T47D (cell line): ENCODE data around the gene TSPAN18.

Experiments used
- DNase-seq, 2 experiments: peaks; one replicate each; pipeline versions ENCODE4 v3.0.0 to v3.0.0-alpha.2; 2011 to 2012; ENCODE audit warnings: low read depth in 1 of 2, low spot score in 1 of 2
- JUND ChIP-seq: IDR thresholded peaks from 2 replicates; pipeline ENCODE4 v1.6.1; 2012; ENCODE audit warnings: low read depth
- in situ Hi-C: cut with HindIII; loops from 2 replicates; pipeline ENCODE4 v1.10.0; 2016; ENCODE audit warnings: low sequenced_read_pairs, low pct_unique_long_range_greater_than_20kb

Gene TSPAN18, protein sequence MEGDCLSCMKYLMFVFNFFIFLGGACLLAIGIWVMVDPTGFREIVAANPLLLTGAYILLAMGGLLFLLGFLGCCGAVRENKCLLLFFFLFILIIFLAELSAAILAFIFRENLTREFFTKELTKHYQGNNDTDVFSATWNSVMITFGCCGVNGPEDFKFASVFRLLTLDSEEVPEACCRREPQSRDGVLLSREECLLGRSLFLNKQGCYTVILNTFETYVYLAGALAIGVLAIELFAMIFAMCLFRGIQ

DNA sequence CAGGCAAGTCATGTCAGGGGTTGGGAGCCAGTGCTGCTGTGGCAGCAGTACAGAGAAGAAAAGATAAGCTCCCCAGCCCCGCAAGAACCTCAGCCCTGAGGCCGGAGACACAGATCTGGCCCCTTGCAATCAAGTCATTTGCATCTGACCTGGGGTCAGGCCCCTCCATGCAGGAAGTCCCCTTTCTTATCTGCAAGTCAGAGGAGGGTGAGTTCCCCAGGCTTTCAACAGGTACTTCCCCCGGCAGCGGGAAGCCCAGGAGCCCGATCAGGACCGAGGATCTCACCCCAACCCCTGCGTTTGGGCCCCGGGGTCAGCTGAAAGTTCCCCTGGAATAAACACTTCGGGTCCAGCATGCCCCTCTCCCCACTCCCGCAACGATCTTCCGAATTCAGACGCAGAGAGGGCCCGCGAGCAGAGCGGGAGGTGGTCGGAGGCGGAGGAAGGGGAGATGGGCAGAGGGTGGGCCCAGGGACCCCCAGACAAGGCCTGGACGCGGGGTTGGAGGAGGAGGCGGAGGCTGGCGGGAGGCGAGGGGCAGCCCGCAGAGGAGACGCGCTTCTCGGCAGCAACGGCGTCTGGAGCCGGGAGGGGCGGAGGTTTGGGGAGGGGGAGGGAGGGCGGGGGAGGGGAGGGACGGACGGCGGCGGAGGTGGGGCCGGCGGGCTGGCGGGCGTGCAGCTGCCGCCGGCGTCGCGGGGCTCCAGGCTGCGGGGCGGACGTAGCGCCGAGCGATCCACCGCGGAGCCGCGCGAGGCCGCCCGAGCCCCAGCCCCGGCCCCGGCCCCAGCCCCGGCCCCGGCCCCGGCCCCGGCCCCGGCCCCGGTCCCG is at the start of gene TSPAN18:
TSPAN18 (plus strand) TSS at position 680 of the 831 bp plus-strand sequence. CDS start 179,455 bp downstream, outside the sequence.
- no peak for TF ChIP-seq JUND
- no peak for DNase-seq
- in situ Hi-C loops, result no loop called here

GRCh38 chr11:44680982-44681597 is 45.7 kb upstream of the TSPAN18 start:
- DNase-seq, result peak in 1 of 2 experiments; percentile 31
- TF ChIP-seq JUND, result no peak
- in situ Hi-C loops, result no loop called here

GRCh38 chr11:44681698-44682097 is 45.1 kb upstream of the TSPAN18 start:
- DNase-seq, result peak in 1 of 2 experiments; percentile 9
- TF ChIP-seq JUND, result no peak
- in situ Hi-C loops, result no loop called here

GRCh38 chr11:44684859-44685281 is 41.9 kb upstream of the TSPAN18 start:
- DNase-seq, result no peak
- no peak for TF ChIP-seq JUND
- in situ Hi-C loops, result no loop called here

- in situ Hi-C loops, result no loop called here
- TF ChIP-seq JUND, result no peak
- DNase-seq, result no peak
Observed at GRCh38 chr11:44687388-44687787, 39.4 kb upstream of the TSPAN18 start.

DNA sequence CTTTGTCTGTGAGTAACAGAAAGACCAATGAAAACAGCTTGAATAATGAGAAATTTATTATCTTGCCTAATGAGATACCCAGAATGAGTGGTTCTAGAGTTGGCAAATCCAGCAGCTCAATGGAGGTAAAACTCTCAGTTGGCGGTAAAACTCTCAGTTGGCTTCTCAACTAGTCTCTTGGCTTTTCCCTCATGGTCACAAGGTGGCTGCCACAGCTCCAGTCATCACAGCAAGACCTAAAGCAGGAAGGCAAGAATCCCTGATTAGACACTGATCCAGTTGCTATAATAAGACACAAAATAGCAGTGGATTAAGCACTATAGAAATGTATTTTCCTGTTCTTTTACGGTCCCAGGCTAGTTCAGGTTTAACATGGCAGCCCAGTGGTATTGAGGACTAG is 37.5 kb upstream of the TSPAN18 start:
- in situ Hi-C loops, result no loop called here
- no peak for TF ChIP-seq JUND
- no peak for DNase-seq

- in situ Hi-C loops, result no loop called here
- no peak for TF ChIP-seq JUND
- DNase-seq, result no peak
Observed at GRCh38 chr11:44690651-44691050, 36.1 kb upstream of the TSPAN18 start.

DNA sequence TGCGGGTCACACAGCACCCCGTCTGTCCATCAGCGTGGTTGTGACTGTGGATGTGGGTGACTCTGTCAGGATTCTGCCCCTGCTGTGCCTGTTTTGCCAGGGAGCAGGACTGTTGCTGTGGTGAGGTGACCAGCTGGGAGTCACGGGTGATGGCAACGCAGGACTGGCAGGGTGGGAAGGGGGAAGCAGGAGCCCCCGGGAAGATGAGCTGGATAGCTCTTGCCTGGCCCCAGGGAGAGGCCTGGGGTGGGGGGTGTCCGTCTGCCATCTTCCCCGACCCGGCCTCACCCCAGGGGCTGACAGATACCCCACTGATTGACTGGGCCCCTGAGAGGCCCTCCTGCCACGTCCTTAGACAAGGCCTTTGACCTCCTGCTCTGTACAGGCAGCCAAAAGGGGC is 34.3 kb upstream of the TSPAN18 start:
- in situ Hi-C loops, result no loop called here
- no peak for TF ChIP-seq JUND
- DNase-seq, result no peak

DNA sequence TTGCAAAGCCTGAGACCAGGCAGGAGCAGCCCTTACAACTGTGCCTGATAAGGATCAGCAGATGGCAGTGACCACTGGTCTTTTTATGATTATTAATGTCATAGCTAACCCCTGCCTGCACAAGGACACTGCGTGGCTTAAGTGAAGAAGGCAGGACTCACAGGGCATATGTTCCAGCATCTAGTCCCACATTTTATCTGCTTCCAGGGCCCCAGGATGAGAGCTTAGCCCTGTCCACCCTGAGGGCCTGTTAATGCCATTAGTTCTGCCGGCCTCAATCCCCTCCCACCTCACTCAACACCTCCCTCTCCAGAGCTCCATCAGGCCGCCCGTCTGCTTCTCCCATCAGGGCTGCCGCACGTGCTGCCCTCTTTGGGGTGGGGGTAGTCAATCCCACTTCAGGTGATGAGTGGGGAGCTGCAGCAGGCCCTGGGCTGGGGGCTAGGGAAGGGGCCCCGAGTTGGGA is 33.1 kb upstream of the TSPAN18 start:
- in situ Hi-C loops, result no loop called here
- DNase-seq, result no peak

DNA sequence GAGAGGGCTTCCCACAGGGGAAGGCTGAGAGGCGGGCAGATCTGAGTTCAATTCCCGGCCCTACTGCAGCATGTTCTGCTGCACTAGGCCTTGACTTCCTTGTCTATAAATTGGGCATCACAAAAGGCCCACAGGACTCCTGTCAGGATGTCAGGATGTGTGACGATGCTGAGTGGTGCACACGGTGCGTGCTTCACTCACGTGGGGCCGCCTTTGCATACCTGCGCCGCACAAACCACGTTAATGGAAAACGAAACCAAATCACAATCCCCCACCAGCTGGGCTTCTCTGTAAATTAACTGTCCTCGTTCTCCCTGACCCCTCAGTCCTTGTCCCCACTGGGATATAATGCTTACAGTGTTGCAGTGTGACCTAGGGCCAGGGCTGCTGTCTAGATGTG is 32.3 kb upstream of the TSPAN18 start:
- in situ Hi-C loops, result no loop called here
- no peak for TF ChIP-seq JUND

More for the DNA sequence above, 33.1 kb upstream of the TSPAN18 start:
- no peak for TF ChIP-seq JUND

GRCh38 chr11:44695169-44695833 is 31.5 kb upstream of the TSPAN18 start:
- DNase-seq, result no peak
- in situ Hi-C loops, result no loop called here
- TF ChIP-seq JUND, result no peak

More for the DNA sequence above, 32.3 kb upstream of the TSPAN18 start:
- no peak for DNase-seq

GRCh38 chr11:44698252-44698912 is 28.4 kb upstream of the TSPAN18 start:
- TF ChIP-seq JUND, result no peak
- in situ Hi-C loops, result no loop called here
- no peak for DNase-seq
